Thyroid gland (tissue), 4 donors: ENCODE results near the gene FAM20B.

Experiments used
- POLR2A ChIP-seq, 2 donors: fragments of 450-650 bp; IDR thresholded peaks; one replicate each; pipeline ENCODE4 v1.6.1; 2017; ENCODE audit warnings: antibody characterized with exemption in 2 of 2, mild to moderate bottlenecking in 2 of 2, moderate library complexity in 1 of 2
- TF ChIP-seq, protein P1 (sequence below), 6 experiments: fragments of 200-600 bp in 3 of 6; fragments of 450-650 bp in 3 of 6; sonication (generic) in 3 of 6; IDR thresholded peaks; one replicate each; pipeline ENCODE4 v1.5.1; 2016 to 2019; ENCODE audit warnings: antibody characterized with exemption in 6 of 6, mild to moderate bottlenecking in 2 of 6, inconsistent platforms in 1 of 6, moderate library complexity in 1 of 6

DNA sequence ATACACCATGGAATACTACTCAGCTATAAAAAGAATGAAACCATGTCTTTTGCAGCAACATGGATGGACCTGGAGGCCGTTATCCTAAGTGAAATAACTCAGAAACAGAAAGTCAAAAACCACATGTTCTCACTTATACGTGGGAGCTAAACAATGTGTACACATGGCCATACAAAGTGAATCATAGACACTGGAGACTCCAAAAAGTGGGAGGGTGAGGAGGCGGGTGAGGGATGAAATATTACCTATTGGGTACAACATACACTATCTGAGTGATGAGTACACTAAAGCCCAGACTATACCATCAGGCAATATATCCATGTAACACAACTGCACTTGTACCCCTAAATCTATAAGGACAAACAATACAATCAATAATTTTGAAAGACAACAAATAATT, 39.5 kb upstream of the FAM20B start:
- TF ChIP-seq, protein P1, sequence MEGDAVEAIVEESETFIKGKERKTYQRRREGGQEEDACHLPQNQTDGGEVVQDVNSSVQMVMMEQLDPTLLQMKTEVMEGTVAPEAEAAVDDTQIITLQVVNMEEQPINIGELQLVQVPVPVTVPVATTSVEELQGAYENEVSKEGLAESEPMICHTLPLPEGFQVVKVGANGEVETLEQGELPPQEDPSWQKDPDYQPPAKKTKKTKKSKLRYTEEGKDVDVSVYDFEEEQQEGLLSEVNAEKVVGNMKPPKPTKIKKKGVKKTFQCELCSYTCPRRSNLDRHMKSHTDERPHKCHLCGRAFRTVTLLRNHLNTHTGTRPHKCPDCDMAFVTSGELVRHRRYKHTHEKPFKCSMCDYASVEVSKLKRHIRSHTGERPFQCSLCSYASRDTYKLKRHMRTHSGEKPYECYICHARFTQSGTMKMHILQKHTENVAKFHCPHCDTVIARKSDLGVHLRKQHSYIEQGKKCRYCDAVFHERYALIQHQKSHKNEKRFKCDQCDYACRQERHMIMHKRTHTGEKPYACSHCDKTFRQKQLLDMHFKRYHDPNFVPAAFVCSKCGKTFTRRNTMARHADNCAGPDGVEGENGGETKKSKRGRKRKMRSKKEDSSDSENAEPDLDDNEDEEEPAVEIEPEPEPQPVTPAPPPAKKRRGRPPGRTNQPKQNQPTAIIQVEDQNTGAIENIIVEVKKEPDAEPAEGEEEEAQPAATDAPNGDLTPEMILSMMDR (IDR thresholded peaks at IDR 0.05), result no peak
- no peak for TF ChIP-seq POLR2A (IDR thresholded peaks at IDR 0.05)
